ENCODE data around the gene KRTAP1-5. TPM values are rescaled to one million over a fixed set of nuclear protein-coding genes. Genes with fewer than 3 reads are reported as not detected.

KRTAP1-5 gene
- total RNA-seq, 1 donor from 2014 or later = not detected

GRCh38 chr17:41009301-41009760 lies 17.7 kb downstream of the KRTAP1-5 start:
- no peaks in the 10 kb centered on the region for H3K27me3 Mint-ChIP-seq (ENCODE audit: insufficient read depth, low read depth)
- H2AFZ ChIP-seq (replicated peaks) = peak overlapping the region; percentile 8
- H3K27ac Mint-ChIP-seq = no peak overlapping the region
- H3K36me3 Mint-ChIP-seq = no peaks in the 10 kb centered on the region
- H4K20me1 ChIP-seq (ENCODE audit: low read depth) = no peaks in the 10 kb centered on the region
- H3K9ac ChIP-seq = no peak overlapping the region
- no peaks in the 10 kb centered on the region for H3K9me3 ChIP-seq (ENCODE audit: low read depth)
- no peaks in the 10 kb centered on the region for H3K36me3 ChIP-seq
- no peaks in the 10 kb centered on the region for H3K79me2 ChIP-seq (ENCODE audit: low read depth)
- H3K27me3 ChIP-seq = no peaks in the 10 kb centered on the region
- peaks cover 18% of the 10 kb centered on the region for H3K4me1 ChIP-seq
- DNase-seq (ENCODE audit: low spot score) = peak; percentile 56
- no peak overlapping the region for H3K4me3 ChIP-seq
- H3K27ac ChIP-seq = no peak overlapping the region
- H3K4me1 Mint-ChIP-seq = peaks cover 6% of the 10 kb centered on the region
- TF ChIP-seq EZH2phosphoT487 (IDR thresholded peaks at IDR 0.05) (no peak), EZH2 (IDR thresholded peaks at IDR 0.05) (no peak), CTCF (IDR thresholded peaks at IDR 0.05) (no peak)
- no peaks in the 10 kb centered on the region for H3K9me3 Mint-ChIP-seq
- H3K4me3 Mint-ChIP-seq = no peak overlapping the region
- H3K4me2 ChIP-seq = peak overlapping the region; percentile 28
- H3F3A ChIP-seq (ENCODE audit: low read depth) = no peaks in the 10 kb centered on the region

- Histone ChIP-seq H3K9me3 (ENCODE audit: low read depth) (no peaks in the 10 kb centered on the region), H3K4me2 (peak within 1 kb of the TSS; percentile 28), H3K4me3 (no peak within 1 kb of the TSS), H3K9ac (no peak within 1 kb of the TSS), H3K4me1 (peaks cover 18% of the 10 kb centered on the region), H2AFZ (replicated peaks) (peak within 1 kb of the TSS; percentile 8), H4K20me1 (ENCODE audit: low read depth) (no peaks in the 10 kb centered on the region), H3F3A (ENCODE audit: low read depth) (no peaks in the 10 kb centered on the region), H3K27ac (no peak within 1 kb of the TSS), H3K79me2 (ENCODE audit: low read depth) (no peaks in the 10 kb centered on the region), H3K27me3 (no peaks in the 10 kb centered on the region), H3K36me3 (no peaks in the 10 kb centered on the region)
- no peaks in the 10 kb centered on the region for H3K9me3 Mint-ChIP-seq
- H3K4me3 Mint-ChIP-seq = no peak within 1 kb of the TSS
- H3K4me1 Mint-ChIP-seq = peaks cover 6% of the 10 kb centered on the region
- H3K27me3 Mint-ChIP-seq (ENCODE audit: insufficient read depth, low read depth) = no peaks in the 10 kb centered on the region
- H3K36me3 Mint-ChIP-seq = no peaks in the 10 kb centered on the region
- H3K27ac Mint-ChIP-seq = no peak within 1 kb of the TSS
- TF ChIP-seq EZH2 (IDR thresholded peaks at IDR 0.05) = no peak
- TF ChIP-seq CTCF (IDR thresholded peaks at IDR 0.05) = no peak
- TF ChIP-seq EZH2phosphoT487 (IDR thresholded peaks at IDR 0.05) = no peak
- DNase-seq (ENCODE audit: low spot score) = no peak
Measured at GRCh38 chr17:41008811-41009210, 18.2 kb downstream of the KRTAP1-5 start, which contains the start of gene KRTAP3-1. Gene KRTAP3-1 (minus strand): TSS chr17:41009128. CDS start chr17:41009074, 54 bp downstream.

GRCh38 chr17:41004397-41004796 lies 22.6 kb downstream of the KRTAP1-5 start:
- H3K79me2 ChIP-seq (ENCODE audit: low read depth) = no peaks in the 10 kb centered on the region
- H3K36me3 Mint-ChIP-seq = no peaks in the 10 kb centered on the region
- H3K36me3 ChIP-seq = no peaks in the 10 kb centered on the region
- H3K4me2 ChIP-seq = no peak overlapping the region
- H4K20me1 ChIP-seq (ENCODE audit: low read depth) = no peaks in the 10 kb centered on the region
- H3K27ac Mint-ChIP-seq = no peak overlapping the region
- no peak for DNase-seq (ENCODE audit: low spot score)
- H3K27me3 Mint-ChIP-seq (ENCODE audit: insufficient read depth, low read depth) = no peaks in the 10 kb centered on the region
- no peaks in the 10 kb centered on the region for H3F3A ChIP-seq (ENCODE audit: low read depth)
- no peak overlapping the region for H3K4me3 Mint-ChIP-seq
- H3K27ac ChIP-seq = no peak overlapping the region
- TF ChIP-seq EZH2 (IDR thresholded peaks at IDR 0.05) (no peak), EZH2phosphoT487 (IDR thresholded peaks at IDR 0.05) (no peak), CTCF (IDR thresholded peaks at IDR 0.05) (no peak)
- peaks cover 15% of the 10 kb centered on the region for H3K4me1 ChIP-seq
- peaks cover 6% of the 10 kb centered on the region for H3K4me1 Mint-ChIP-seq
- no peaks in the 10 kb centered on the region for H3K27me3 ChIP-seq
- H2AFZ ChIP-seq (replicated peaks) = no peak overlapping the region
- no peak overlapping the region for H3K9ac ChIP-seq
- no peaks in the 10 kb centered on the region for H3K9me3 ChIP-seq (ENCODE audit: low read depth)
- no peaks in the 10 kb centered on the region for H3K9me3 Mint-ChIP-seq
- no peak overlapping the region for H3K4me3 ChIP-seq

Data from neural progenitor cell (in vitro differentiated cells).